VCaP (cell line): Measurements from ENCODE around the gene TRAPPC6A.

Experiments
- H3K27ac ChIP-seq: fragments of 450-650 bp; 2 replicates; pipeline ENCODE4 v1.5.1; 2017
- TF ChIP-seq, protein P1 (sequence below): fragments of 450-650 bp; conservative IDR thresholded peaks from 2 replicates; pipeline ENCODE4 v1.5.1; 2017; ENCODE audit warnings: mild to moderate bottlenecking, moderate library complexity

The TRAPPC6A gene

DNA sequence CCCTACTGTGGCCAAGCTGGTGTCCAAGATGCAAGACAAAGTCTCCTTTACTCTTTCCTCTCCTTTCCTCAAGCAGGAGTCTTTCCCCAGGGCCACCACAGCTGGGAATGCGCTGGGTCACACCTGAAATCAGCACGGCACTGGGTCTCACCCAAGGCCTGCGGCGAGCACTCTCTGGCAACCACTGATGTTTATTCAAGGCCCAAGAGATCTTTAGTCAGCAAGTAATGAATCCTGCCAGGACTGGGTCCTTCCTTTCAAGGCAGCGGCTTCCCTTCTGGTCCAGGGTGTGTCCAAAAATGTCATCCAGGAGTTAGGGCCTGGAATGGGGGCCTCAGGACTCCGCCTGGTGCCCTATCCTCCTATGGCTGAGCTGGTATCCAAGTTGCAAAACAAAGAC is 24.6 kb upstream of the TRAPPC6A start:
- no peak overlapping the region for H3K27ac ChIP-seq
- TF ChIP-seq, protein P1, sequence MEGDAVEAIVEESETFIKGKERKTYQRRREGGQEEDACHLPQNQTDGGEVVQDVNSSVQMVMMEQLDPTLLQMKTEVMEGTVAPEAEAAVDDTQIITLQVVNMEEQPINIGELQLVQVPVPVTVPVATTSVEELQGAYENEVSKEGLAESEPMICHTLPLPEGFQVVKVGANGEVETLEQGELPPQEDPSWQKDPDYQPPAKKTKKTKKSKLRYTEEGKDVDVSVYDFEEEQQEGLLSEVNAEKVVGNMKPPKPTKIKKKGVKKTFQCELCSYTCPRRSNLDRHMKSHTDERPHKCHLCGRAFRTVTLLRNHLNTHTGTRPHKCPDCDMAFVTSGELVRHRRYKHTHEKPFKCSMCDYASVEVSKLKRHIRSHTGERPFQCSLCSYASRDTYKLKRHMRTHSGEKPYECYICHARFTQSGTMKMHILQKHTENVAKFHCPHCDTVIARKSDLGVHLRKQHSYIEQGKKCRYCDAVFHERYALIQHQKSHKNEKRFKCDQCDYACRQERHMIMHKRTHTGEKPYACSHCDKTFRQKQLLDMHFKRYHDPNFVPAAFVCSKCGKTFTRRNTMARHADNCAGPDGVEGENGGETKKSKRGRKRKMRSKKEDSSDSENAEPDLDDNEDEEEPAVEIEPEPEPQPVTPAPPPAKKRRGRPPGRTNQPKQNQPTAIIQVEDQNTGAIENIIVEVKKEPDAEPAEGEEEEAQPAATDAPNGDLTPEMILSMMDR, result no peak

DNA sequence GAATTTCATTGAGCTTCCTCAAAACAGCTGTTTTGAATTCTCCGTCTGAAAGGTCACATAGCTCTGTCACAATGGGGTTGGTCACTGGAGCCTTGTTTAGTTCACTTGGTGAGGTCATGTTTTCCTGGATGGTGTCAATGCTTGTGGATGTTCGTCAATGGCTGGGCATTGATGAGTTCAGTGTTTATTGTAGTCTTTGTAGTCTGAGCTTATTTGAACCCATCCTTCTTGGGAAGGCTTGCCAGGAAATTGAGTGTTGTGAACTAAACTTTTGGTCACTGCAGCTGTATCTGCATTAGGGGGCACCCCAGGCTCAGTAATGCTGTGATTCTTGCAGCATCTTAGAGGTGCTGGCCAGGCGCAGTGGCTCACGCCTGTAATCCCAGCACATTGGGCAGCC is 22.5 kb upstream of the TRAPPC6A start:
- TF ChIP-seq, protein P1, result no peak
- H3K27ac ChIP-seq, result no peak overlapping the region

- TF ChIP-seq, protein P1, result no peak
- no peak overlapping the region for H3K27ac ChIP-seq
Measured at GRCh38 chr19:45195764-45196163, 17.7 kb upstream of the TRAPPC6A start.

- TF ChIP-seq, protein P1, result no peak
- H3K27ac ChIP-seq, result no peak overlapping the region
Measured at GRCh38 chr19:45191375-45191774, 13.3 kb upstream of the TRAPPC6A start.

GRCh38 chr19:45189971-45190370 is 11.9 kb upstream of the TRAPPC6A start:
- TF ChIP-seq, protein P1, result no peak

GRCh38 chr19:45187421-45188100 is 9.5 kb upstream of the TRAPPC6A start:
- TF ChIP-seq, protein P1, result peak; percentile 68

More at GRCh38 chr19:45189971-45190370, 11.9 kb upstream of the TRAPPC6A start:
- H3K27ac ChIP-seq, result no peak overlapping the region

DNA sequence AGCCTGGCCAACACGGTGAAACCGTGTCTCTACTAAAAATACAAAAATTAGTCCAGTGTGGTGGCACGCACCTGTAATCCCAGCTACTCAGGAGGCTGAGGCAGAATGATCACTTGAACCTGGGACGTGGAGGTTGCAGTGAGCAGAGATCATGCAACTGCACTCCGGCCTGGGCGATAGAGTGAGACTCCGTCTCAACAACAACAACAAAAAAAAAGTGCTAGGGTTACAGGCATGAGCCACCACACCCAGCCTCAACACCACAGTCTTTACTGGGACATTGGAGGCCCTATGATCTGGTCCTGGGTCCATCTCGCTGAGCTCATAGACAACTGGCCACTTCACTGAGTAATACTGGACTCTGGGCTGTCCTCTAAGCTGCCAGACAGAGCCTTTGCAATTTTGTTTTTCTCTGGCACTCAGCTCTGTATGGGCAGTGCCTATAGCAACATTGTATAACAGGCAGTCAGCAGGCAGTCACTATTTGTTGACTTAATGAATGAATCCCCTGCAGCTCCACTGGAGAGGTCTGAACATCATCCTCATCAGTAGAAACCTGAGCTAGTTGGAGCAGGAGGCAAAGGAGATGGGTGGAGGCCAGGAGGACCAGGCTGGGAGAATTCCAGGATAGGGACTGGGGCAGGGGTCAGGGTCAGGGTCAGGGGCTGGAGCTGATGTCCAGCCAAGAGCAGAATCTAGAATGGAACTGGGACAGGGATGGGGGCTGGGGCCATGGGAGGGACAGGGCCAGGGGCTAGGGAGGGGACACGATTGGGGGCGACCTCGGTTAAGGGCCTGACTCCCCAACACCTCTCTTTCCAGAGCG is 8.7 kb upstream of the TRAPPC6A start:
- no peak overlapping the region for H3K27ac ChIP-seq
- TF ChIP-seq, protein P1, result no peak

More at GRCh38 chr19:45187421-45188100, 9.5 kb upstream of the TRAPPC6A start:
- no peak overlapping the region for H3K27ac ChIP-seq
